A549 treated with CORT108297 at 1 μM for 4 hours (cell line): Measurements from ENCODE around the gene C1orf115. TPM values are rescaled to one million over a fixed set of nuclear protein-coding genes. Genes with fewer than 3 reads are reported as not detected.

ENCODE experiments used
- total RNA-seq: library from RNA; stranded (reverse); fragments of 200-300 nt; extraction: Qiagen RNA extraction; gene quantifications from 5 replicates; pipeline ENCODE4 v1.2.3, GENCODE V29; 2022

C1orf115 gene, protein sequence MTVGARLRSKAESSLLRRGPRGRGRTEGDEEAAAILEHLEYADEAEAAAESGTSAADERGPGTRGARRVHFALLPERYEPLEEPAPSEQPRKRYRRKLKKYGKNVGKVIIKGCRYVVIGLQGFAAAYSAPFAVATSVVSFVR
- 4.1 to 6.3 TPM (median 5.5 TPM) in 5 replicates for total RNA-seq

DNA sequence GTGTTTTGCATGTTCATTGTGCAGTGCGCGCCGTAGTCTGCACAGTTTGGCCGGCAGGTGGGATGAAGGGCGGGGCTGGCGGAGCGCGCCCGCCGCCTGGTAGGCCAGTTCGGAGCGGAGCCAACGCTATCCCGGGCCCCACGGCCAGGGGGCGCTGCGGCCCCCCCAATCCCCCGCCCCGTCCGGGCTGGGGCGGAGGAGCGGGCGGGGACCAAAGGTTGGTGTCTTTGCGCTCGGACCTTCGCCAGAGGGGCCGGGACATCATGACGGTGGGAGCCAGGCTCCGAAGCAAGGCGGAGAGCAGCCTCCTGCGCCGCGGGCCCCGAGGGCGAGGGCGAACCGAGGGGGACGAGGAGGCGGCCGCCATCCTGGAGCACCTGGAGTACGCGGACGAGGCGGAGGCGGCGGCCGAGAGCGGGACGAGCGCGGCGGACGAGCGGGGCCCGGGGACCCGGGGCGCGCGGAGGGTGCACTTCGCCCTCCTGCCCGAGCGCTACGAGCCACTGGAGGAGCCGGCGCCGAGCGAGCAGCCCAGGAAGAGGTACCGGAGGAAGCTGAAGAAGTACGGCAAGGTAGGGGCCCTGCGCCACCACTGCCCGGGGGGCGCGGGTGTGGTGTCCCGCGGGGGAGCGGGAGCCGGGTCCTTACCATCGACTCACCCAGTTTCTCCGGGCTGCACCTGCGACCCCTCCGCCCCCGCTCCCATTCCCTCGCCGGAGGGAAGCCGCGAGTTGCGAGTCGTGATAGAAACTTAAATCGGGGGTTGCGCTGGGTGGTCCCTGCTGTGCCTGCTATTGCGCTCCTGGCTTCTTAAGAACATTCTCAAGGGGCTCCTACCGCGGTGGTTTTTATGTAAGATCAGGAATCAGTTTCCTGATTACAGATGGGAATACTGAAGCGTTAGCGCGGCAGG, at the start of gene C1orf115:
TSS of gene C1orf115 (plus strand) at position 224 of the 913 bp plus-strand sequence. CDS start at position 264, 40 bp downstream.

GRCh38 chr1:220748089-220748934, 58.1 kb downstream of the C1orf115 start, which contains the start of gene MTARC2:
Gene MTARC2, plus strand, starts transcription at chr1:220748322. Its CDS starts 210 bp downstream, at chr1:220748532.

Other genes starting within 250 kb of the C1orf115 start
- 0.08 to 1.3 TPM (median 0.12 TPM) in 5 replicates for gene MARK1, start 162.2 kb upstream of the C1orf115 start, total RNA-seq
- 9.7 to 14.8 TPM (median 12.2 TPM) in 5 replicates for gene MTARC2, start 58.0 kb downstream of the C1orf115 start, total RNA-seq
- gene MTARC1, start 96.5 kb downstream of the C1orf115 start, total RNA-seq: 8.8 to 11.1 TPM (median 10.0 TPM) in 5 replicates
- gene HLX, start 189.1 kb downstream of the C1orf115 start, total RNA-seq: 3.6 to 5.1 TPM (median 4.0 TPM) in 5 replicates